ENCODE data around the gene NPAS4.

DNA sequence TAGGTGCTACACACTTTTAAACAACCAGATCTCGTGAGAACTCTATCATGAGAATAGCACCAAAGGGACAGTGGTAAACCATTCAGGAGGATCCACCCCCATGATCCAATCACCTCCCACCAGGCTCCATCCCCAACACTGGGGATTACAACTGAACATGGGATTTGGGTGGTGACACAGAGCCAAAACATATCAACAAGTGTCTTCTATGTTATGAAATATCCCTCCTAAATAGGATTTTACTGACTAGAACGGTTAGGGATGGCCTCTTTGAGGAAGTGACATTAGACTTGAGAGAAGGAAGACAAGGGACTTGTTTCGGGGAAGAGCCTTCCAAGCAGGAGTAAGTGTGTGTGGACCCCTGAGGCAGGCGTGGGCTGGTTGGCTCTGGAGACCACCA, 29.7 kb downstream of the NPAS4 start:
- TF ChIP-seq POLR2A (IDR thresholded peaks at IDR 0.05): no peak
- TF ChIP-seq, protein P1, sequence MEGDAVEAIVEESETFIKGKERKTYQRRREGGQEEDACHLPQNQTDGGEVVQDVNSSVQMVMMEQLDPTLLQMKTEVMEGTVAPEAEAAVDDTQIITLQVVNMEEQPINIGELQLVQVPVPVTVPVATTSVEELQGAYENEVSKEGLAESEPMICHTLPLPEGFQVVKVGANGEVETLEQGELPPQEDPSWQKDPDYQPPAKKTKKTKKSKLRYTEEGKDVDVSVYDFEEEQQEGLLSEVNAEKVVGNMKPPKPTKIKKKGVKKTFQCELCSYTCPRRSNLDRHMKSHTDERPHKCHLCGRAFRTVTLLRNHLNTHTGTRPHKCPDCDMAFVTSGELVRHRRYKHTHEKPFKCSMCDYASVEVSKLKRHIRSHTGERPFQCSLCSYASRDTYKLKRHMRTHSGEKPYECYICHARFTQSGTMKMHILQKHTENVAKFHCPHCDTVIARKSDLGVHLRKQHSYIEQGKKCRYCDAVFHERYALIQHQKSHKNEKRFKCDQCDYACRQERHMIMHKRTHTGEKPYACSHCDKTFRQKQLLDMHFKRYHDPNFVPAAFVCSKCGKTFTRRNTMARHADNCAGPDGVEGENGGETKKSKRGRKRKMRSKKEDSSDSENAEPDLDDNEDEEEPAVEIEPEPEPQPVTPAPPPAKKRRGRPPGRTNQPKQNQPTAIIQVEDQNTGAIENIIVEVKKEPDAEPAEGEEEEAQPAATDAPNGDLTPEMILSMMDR (IDR thresholded peaks at IDR 0.05): no peak

Data from esophagus squamous epithelium (tissue), 4 donors.